H9 (cell line): ENCODE measurements around the gene IGF2R. TPM values are rescaled to one million over a fixed set of nuclear protein-coding genes. Genes with fewer than 3 reads are reported as not detected.

Experiments used
- DNase-seq: peaks from one replicate; pipeline ENCODE4 v3.0.0-alpha.2; 2017
- H2AFZ ChIP-seq: one replicate; pipeline ENCODE4 v1.6.1; 2013; ENCODE audit warnings: mild to moderate bottlenecking, low read length, control low read depth, moderate library complexity
- H2AK5ac ChIP-seq: 2 replicates; pipeline ENCODE4 v1.6.1; 2013; ENCODE audit warnings: low read length, control low read depth, mixed read lengths; ENCODE audit not compliant: insufficient read length
- H2BK120ac ChIP-seq: one replicate; pipeline ENCODE4 v1.6.1; 2013; ENCODE audit warnings: low read depth, mild to moderate bottlenecking, low read length, control low read depth, inconsistent platforms; ENCODE audit not compliant: poor library complexity, severe bottlenecking
- H2BK12ac ChIP-seq: 2 replicates; pipeline ENCODE4 v1.6.1; 2013; ENCODE audit warnings: low read length, control low read depth, mixed read lengths, low read depth; ENCODE audit not compliant: insufficient read length
- H2BK15ac ChIP-seq: 2 replicates; pipeline ENCODE4 v1.6.1; 2013; ENCODE audit warnings: low read depth, low read length, control low read depth
- H2BK20ac ChIP-seq: one replicate; pipeline ENCODE4 v1.6.1; 2013; ENCODE audit warnings: low read depth, mild to moderate bottlenecking, low read length, control low read depth, inconsistent platforms; ENCODE audit not compliant: poor library complexity, severe bottlenecking
- H2BK5ac ChIP-seq: 2 replicates; pipeline ENCODE4 v1.6.1; 2013; ENCODE audit warnings: low read length, control low read depth, mixed read lengths; ENCODE audit not compliant: insufficient read length
- H3K14ac ChIP-seq: 2 replicates; pipeline ENCODE4 v1.6.1; 2013; ENCODE audit warnings: low read length, control low read depth; ENCODE audit not compliant: insufficient read depth
- H3K18ac ChIP-seq: 2 replicates; pipeline ENCODE4 v1.6.1; 2013; ENCODE audit warnings: low read depth, mild to moderate bottlenecking, mixed read lengths, low read length, control low read depth; ENCODE audit not compliant: insufficient read length
- H3K23ac ChIP-seq: 2 replicates; pipeline ENCODE4 v1.6.1; 2013; ENCODE audit warnings: low read length, control low read depth, mixed read lengths, low read depth; ENCODE audit not compliant: insufficient read length
- H3K23me2 ChIP-seq: 2 replicates; pipeline ENCODE4 v1.6.1; 2013; ENCODE audit warnings: low read depth, mild to moderate bottlenecking, mixed read lengths, low read length, control low read depth; ENCODE audit not compliant: insufficient read length, poor library complexity, severe bottlenecking
- H3K27ac ChIP-seq: 2 replicates; pipeline ENCODE4 v1.5.1; 2013; ENCODE audit warnings: low read length, control low read depth, mixed read lengths, low read depth; ENCODE audit not compliant: insufficient read length
- H3K27me3 ChIP-seq: 2 replicates; pipeline ENCODE4 v1.6.1; 2013; ENCODE audit warnings: low read length, control low read depth, inconsistent platforms; ENCODE audit not compliant: insufficient read depth
- H3K4ac ChIP-seq: 2 replicates; pipeline ENCODE4 v1.6.1; 2013; ENCODE audit warnings: low read depth, mild to moderate bottlenecking, control low read depth, inconsistent platforms, low read length, moderate library complexity
- H3K4me1 ChIP-seq: 2 replicates; pipeline ENCODE4 v1.6.1; 2013; ENCODE audit warnings: low read length, control low read depth, inconsistent platforms; ENCODE audit not compliant: insufficient read depth
- H3K4me2 ChIP-seq: 2 replicates; pipeline ENCODE4 v1.6.1; 2013; ENCODE audit warnings: low read length, control low read depth, mixed read lengths; ENCODE audit not compliant: insufficient read length, insufficient read depth
- H3K56ac ChIP-seq: 2 replicates; pipeline ENCODE4 v1.6.1; 2013; ENCODE audit warnings: low read depth, mild to moderate bottlenecking, mixed read lengths, low read length, control low read depth; ENCODE audit not compliant: insufficient read length
- H3K79me1 ChIP-seq: 2 replicates; pipeline ENCODE4 v1.6.1; 2013; ENCODE audit warnings: low read depth, mild to moderate bottlenecking, moderate library complexity, low read length, control low read depth, inconsistent platforms; ENCODE audit not compliant: insufficient read depth, poor library complexity, severe bottlenecking
- H3K79me2 ChIP-seq: 2 replicates; pipeline ENCODE4 v1.6.1; 2013; ENCODE audit warnings: low read length, control low read depth, inconsistent platforms; ENCODE audit not compliant: insufficient read depth
- H3K9ac ChIP-seq: 2 replicates; pipeline ENCODE4 v1.6.1; 2013; ENCODE audit warnings: low read length, control low read depth, mixed read lengths; ENCODE audit not compliant: insufficient read length; ENCODE audit errors: extremely low read depth
- H3K9me3 ChIP-seq: one replicate; pipeline ENCODE4 v1.6.1; 2013; ENCODE audit warnings: low read depth, low read length, inconsistent platforms; ENCODE audit not compliant: control insufficient read depth
- H3T11ph ChIP-seq: one replicate; pipeline ENCODE4 v1.6.1; 2013; ENCODE audit warnings: mild to moderate bottlenecking, low read length, control low read depth, inconsistent platforms
- H4K20me1 ChIP-seq: one replicate; pipeline ENCODE4 v1.6.1; 2013; ENCODE audit not compliant: control insufficient read depth, insufficient read length, insufficient read depth
- H4K5ac ChIP-seq: 2 replicates; pipeline ENCODE4 v1.6.1; 2013; ENCODE audit warnings: low read depth, mild to moderate bottlenecking, mixed read lengths, low read length, control low read depth; ENCODE audit not compliant: insufficient read length
- H4K8ac ChIP-seq: replicated peaks from 2 replicates; pipeline ENCODE4 v1.6.1; 2013; ENCODE audit warnings: low read length, control low read depth, mixed read lengths, low read depth; ENCODE audit not compliant: insufficient read length
- H4K91ac ChIP-seq: 2 replicates; pipeline ENCODE4 v1.6.1; 2013; ENCODE audit warnings: low read depth, mild to moderate bottlenecking, moderate library complexity, mixed read lengths, low read length, control low read depth; ENCODE audit not compliant: insufficient read length
- H3K27ac Mint-ChIP-seq, 3 experiments: 2 replicates in 2 of 3; 3 replicates in 1 of 3; pipeline ENCODE4 v1.8.0; 2020 to 2021; ENCODE audit warnings: mixed read lengths in 3 of 3, mild to moderate bottlenecking in 1 of 3, moderate library complexity in 1 of 3
- H3K27me3 Mint-ChIP-seq: 2 replicates; pipeline ENCODE4 v1.8.0; 2021; ENCODE audit warnings: low read depth, mild to moderate bottlenecking, moderate library complexity, mixed read lengths
- H3K36me3 Mint-ChIP-seq, 3 experiments: 2 replicates in 2 of 3; 3 replicates in 1 of 3; pipeline ENCODE4 v1.8.0; 2020 to 2021; ENCODE audit warnings: low read depth in 3 of 3, mixed read lengths in 3 of 3; ENCODE audit not compliant: insufficient read depth in 1 of 3
- H3K4me1 Mint-ChIP-seq, 2 experiments: 2 replicates each; pipeline ENCODE4 v1.8.0; 2020; ENCODE audit warnings: mixed read lengths in 2 of 2
- H3K4me3 Mint-ChIP-seq, 2 experiments: 2 replicates in 1 of 2; 3 replicates in 1 of 2; pipeline ENCODE4 v1.8.0; 2020 to 2021; ENCODE audit warnings: mild to moderate bottlenecking in 2 of 2, mixed read lengths in 2 of 2, moderate library complexity in 1 of 2
- H3K9me3 Mint-ChIP-seq, 2 experiments: 2 replicates in 1 of 2; 3 replicates in 1 of 2; pipeline ENCODE4 v1.8.0; 2020; ENCODE audit warnings: mild to moderate bottlenecking in 2 of 2, mixed read lengths in 2 of 2, moderate library complexity in 1 of 2
- WGBS: extraction: QIAGEN DNeasy Blood & Tissue Kit; methylation state at CpG from one replicate; pipeline ENCODE4 v1.1.7; 2013; ENCODE audit warnings: missing lambda C conversion rate, low lambda C conversion rate, mixed read lengths; ENCODE audit not compliant: insufficient read length; ENCODE audit errors: extremely low coverage; 5-methylcytosine and 5-hydroxymethylcytosine counted together
- total RNA-seq: library from RNA; stranded (reverse); gene quantifications from 2 replicates; pipeline ENCODE4 v1.2.1, GENCODE V29; 2021
- TF ChIP-seq, protein P1 (sequence below): fragments of 200-600 bp; sonication (generic); conservative IDR thresholded peaks from 3 replicates; pipeline ENCODE4 v1.8.0; 2021; ENCODE audit warnings: antibody characterized with exemption, mild to moderate bottlenecking

The IGF2R gene
- total RNA-seq, 1 experiment from 2014 or later, result 66.7 TPM

- TF ChIP-seq, protein P1, sequence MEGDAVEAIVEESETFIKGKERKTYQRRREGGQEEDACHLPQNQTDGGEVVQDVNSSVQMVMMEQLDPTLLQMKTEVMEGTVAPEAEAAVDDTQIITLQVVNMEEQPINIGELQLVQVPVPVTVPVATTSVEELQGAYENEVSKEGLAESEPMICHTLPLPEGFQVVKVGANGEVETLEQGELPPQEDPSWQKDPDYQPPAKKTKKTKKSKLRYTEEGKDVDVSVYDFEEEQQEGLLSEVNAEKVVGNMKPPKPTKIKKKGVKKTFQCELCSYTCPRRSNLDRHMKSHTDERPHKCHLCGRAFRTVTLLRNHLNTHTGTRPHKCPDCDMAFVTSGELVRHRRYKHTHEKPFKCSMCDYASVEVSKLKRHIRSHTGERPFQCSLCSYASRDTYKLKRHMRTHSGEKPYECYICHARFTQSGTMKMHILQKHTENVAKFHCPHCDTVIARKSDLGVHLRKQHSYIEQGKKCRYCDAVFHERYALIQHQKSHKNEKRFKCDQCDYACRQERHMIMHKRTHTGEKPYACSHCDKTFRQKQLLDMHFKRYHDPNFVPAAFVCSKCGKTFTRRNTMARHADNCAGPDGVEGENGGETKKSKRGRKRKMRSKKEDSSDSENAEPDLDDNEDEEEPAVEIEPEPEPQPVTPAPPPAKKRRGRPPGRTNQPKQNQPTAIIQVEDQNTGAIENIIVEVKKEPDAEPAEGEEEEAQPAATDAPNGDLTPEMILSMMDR, result no peak
- no peaks in the 10 kb centered on the region for H3K4me1 Mint-ChIP-seq
These were observed 82.5 kb downstream of the IGF2R start for GRCh38 chr6:160051390-160051789.

More at GRCh38 chr6:160051390-160051789, 82.5 kb downstream of the IGF2R start:
- H3K18ac ChIP-seq, result no peak overlapping the region
- H2BK5ac ChIP-seq, result no peak overlapping the region
- no peak overlapping the region for H2BK120ac ChIP-seq
- Mint-ChIP-seq H3K27me3 (no peaks in the 10 kb centered on the region), H3K27ac (no peak overlapping the region), H3K9me3 (no peaks in the 10 kb centered on the region; a peak in 2 of 5 replicates), H3K36me3 (peaks cover 70 to 92% (median 89%) of the 10 kb centered on the region in 3 experiments), H3K4me3 (no peak overlapping the region)
- H3K4ac ChIP-seq, result no peak overlapping the region
- H4K5ac ChIP-seq, result no peak overlapping the region
- no peaks in the 10 kb centered on the region for H3K9me3 ChIP-seq
- no peaks in the 10 kb centered on the region for H3K79me2 ChIP-seq
- H3K56ac ChIP-seq, result no peak overlapping the region
- no peak overlapping the region for H2AFZ ChIP-seq
- no peak overlapping the region for H3K4me2 ChIP-seq
- H3K4me1 ChIP-seq, result no peaks in the 10 kb centered on the region
- H3K27me3 ChIP-seq, result no peaks in the 10 kb centered on the region
- H2AK5ac ChIP-seq, result no peak overlapping the region
- H3K9ac ChIP-seq, result no peak overlapping the region
- H2BK20ac ChIP-seq, result no peak overlapping the region
- H2BK15ac ChIP-seq, result no peak overlapping the region
- no CpG with 5 or more reads among the region's 2 CpGs for WGBS
- DNase-seq, result no peak
- H3K23me2 ChIP-seq, result no peaks in the 10 kb centered on the region
- no peak overlapping the region for H3K14ac ChIP-seq
- H3T11ph ChIP-seq, result no peak overlapping the region
- no peak overlapping the region for H4K91ac ChIP-seq
- no peaks in the 10 kb centered on the region for H3K79me1 ChIP-seq
- H2BK12ac ChIP-seq, result no peak overlapping the region
- no peak overlapping the region for H3K27ac ChIP-seq
- no peaks in the 10 kb centered on the region for H4K20me1 ChIP-seq
- H3K23ac ChIP-seq, result no peak overlapping the region
- no peak overlapping the region for H4K8ac ChIP-seq
